ENCODE results near the gene SND1.
"Not testable (repeated sequence)": the region's sequence is repeated elsewhere in the genome, so short reads cannot be mapped to it uniquely, and the experiment has no call there.

The SND1 gene

DNA sequence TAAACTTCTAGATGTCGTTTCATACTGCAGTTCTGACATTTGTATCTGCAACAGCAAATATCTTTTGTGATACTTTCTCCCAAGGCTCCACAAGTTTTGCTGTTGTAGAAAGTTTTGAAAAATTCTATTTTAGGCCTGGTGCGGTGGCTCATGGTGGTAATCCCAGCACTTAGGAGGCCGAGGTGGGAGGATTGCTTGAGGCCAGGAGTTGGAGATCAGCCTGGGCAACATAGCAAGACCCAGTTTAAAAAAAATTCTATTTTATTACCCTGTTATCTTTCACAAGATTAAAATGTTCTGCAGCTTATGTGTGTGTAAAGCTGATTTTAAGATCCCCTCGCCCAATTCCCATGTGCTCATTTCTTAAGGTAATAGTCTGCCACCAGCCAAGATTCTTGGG, 1.4 kb downstream of the SND1 start:
- no peak for DNase-seq

DNA sequence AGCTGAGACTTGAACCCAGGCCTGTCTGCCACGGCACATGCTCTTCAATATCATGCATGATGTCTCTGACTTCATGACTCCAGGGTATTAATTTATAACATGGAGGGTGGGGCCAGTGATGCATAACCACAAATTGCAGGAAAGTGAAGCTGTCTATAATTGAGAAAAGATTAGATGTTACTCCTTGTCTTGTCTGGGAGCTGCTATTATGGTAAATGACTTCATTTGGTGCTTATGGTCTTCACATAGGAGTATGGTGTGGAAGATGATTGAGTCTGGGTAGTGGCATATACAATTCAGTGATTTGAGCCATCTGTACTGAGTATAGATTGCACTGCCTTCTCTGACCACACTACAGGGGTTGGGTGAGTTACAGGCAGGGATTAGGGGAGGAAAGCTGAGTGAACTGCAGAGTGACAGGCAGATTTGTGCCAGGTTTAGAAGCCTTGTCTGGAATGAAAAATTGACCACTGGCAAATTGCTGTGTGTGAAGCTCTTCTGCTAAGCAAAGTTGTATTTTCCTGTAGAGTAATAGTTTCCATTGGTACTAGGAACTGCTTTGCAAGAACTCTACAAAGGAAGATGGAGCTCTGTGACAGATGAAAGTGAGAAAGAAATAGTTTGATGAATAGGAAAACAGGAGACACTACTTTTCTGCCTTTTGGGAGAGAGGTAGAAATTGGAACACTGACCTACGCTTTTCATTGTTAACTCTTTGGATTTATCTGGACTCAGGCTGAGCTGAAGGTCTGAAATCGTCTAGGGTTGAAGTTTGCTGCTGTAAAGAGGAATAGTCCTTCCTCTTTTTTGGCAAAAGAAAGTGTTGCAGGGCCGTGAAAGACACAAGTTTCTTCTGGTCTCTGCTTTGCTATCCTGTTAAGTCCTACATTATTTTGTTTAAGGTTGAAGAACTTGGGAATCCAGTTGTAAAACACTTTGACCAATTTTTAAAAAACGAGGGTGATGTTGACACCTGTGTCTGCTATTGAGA, 2.7 kb downstream of the SND1 start:
- DNase-seq, result no peak

DNA sequence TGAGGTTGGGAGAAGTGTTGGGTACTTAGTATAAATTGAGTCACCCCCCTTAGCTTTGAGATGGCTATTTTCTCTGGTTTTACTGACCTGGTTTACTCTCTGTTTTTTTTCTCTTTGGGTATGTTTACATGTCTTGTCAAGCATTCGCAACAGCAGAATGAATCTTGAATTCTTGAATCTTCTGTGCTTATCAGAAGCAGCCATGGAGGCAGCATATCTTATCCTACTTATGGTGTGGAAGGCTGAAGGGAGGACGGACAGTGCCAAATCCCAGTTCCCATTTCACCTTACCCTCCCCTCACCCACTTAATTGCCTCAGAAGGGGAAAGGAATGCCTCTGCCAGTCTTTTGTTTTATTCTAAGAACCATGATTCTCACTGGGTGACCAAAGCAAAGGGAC, 3.7 kb downstream of the SND1 start:
- DNase-seq, result no peak

DNA sequence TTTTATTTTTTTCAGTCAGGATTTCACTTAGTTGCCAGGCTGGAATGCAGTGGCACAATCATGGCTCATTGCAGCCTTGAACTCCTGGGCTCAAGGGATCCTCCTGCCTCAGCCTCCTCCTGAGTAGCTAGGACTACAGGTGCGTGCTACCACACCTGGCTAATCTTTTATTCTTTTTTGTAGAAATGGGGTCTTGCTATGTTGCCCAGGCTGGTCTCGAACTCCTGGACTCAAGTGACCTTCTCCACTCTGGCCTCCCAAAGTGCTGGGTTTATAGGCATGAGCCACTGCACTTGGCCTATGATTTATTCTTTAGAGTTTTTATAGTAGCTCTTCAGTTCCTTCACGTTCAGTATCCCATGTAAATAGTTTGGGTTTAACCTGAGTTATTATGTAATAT, 5.5 kb downstream of the SND1 start:
- no peak for DNase-seq

DNA sequence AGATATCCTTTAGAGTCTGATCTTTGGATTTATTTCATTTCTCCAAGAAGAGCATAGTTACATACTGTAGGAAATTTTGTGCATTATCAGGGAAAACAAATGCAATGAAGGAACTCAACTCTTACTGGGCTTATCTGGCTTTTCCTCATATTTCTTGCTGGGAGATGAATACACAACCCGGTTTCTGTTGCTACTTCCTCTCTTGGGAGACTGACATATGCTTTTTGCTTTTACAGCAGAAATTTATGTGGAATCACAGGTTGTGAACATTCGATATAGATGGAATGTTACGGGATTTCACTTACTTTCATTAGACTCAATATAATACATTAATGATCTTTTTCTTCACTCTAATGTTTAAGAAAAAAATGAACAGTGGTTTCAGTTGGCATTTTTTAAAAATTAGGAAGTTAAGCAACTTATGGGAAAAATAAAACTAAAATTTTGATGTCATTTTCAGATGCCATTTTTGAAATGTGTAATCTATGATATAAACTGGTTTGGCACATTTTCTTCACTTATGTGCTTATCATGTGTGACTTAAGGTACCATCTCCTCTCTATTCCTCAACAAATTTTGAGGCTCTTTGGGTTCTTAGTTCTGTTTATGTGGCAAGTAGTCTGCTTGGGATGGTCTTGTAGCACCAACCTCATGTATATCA, 7.1 kb downstream of the SND1 start:
- DNase-seq, result no peak

DNA sequence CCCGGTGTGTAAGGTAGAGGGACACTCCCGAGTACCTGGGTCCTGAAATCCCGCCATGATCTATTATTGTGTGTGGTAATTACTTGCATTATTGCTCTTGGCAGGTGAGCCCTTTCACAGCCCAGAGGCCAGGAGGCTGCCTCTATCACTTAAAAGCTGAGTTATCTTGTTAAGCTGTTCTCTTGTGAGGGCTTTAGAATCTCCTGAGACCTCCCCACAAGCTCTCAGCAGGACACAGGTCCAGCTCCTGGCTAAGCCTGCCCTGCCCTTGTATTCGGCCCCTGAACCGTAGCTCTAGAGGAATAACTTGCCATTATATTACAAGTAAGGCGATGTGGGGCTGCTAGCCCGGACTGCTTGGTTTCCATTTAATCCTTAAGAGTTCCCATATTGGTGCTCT, 13.9 kb downstream of the SND1 start:
- DNase-seq, result no peak

DNA sequence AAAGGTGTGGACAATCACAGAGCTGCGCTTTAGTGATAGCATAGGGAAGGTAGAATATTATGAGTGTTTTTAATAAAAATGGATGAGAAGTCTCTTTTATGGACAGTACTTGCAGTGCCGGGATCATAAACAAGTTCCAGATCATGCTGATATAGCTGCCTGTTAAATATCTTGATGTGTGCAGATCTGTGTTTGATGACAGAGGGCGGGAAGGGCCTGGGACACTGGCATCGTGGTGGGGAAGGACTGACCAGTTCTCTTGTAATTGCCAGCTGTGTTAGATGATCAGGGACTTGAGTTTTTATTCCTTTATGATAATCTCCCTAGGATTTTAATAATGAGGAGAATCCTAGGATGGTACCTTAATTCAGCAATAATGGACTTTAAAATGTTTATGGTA, 14.6 kb downstream of the SND1 start:
- DNase-seq, result no peak

DNA sequence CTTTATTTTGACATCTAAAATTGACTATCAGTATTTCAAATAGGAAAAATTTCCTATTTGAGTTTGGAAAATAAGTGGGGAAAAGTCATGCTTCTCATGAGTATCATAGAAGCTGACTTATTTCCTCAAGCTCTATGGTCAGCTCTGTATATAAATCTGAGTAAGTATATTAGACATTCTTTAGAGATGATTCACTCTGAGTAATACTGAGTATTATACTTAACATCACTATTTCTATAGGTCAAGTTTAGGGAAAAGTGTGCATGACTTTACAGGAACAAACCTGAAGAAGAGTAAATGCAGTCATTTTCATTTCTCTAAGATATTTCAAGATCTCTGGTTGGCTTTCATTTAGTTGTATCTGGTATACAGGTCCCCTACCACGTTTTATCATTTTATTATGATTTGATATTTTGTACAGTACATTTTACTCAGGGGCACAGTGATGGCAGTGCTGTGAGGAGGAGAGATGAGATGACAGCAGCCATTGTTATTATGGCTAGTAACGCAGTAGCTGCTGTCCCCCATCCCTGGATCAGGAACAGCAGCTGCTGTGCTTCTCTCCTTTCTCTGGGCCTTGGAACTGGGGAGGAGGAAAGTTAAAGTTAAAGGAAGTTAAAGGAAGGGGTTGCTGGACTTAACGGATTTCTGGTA, 15.2 kb downstream of the SND1 start:
- no peak for DNase-seq

DNA sequence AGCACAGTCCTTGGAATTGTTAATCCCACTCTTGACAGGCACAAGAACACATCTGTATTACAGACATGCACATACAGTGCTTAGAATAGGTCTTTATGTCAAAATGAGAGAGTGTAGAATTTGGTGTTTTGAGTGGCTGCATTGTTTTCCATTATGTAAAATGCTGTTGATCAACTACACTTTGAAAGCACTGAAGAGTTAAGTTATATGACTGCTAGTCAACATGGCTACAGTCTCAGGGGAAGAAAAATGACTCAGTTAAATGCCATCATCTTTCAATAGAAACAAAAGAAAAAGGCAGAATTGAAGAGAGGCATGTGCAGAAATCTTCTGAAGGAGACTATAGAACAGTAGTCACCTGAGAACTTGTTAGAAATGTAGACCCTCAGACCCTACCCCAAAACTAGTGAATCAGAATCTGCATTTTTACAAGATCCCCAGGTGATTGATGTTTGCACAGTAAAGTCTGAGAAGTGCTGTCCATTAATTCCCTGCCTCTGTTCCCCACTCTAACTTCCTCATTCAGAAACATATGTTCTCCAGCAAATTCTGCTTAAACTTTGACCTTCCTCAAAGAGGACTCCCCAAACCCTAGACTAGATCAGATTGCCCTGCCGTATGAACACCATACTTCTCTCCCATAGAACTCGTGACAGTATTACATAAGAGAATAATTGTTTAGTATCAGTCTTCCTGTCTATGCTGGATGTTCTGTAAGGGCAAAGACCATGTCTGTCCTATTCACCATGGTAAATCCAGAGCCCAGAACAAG, 16.0 kb downstream of the SND1 start:
- DNase-seq, result no peak

DNA sequence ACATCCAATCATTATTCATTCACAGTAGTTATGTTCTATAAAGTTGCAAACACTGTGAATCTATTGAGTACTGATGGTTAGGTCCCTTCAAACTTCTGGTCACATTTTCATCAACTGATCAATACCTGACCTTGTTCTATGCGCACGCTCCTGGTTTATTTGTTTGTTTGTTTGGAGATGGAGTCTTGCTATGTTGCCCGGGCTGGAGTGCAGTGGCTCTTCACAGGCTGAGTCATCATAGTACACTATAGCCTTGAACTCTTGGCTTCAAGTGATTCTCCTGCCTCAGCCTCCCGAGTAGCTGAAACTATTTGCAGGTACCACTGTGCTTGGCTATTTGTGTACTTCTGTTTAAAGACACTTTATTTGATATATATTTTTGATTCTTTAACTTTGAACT, 19.3 kb downstream of the SND1 start:
- no peak for DNase-seq

DNA sequence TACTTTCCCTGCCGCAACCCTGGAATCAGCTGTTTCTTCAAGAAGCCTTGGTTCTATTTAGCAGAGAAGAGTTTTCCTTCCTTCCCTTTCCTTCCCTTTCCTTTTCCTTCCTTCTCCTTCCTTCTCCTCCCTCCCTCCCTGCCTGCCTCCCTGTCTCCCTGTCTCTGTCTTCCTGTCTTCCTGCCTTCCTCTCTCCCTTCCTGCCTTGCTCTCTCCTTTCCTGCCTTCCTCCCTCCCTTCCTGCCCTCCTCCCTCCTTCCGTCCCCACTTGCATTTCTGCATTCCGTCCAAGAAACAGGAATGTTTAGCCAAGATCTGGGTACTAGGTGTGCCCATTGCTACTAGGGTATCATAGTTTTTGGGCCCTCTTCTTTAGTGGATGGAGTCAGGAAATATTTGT, 21.9 kb downstream of the SND1 start:
- DNase-seq, result no peak

DNA sequence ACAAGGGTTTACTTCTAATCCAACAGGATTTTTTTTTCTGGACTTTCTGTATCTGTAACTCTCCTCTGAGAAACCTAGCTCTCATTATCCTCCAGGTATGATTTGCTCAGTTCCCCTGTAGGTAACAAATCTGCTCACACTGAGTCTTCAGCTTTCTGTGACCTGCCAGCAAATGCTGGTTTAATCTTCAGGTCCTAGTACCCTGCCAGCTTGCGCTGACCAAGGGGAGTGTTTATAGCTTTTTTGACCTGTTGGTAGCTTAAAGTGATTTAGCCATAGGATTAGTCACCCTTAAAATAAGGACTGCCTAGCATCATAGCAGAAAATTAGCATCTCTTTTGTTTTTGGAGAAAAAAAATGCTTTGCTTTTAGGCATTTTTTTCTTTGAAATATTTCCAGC, 22.4 kb downstream of the SND1 start:
- no peak for DNase-seq

DNA sequence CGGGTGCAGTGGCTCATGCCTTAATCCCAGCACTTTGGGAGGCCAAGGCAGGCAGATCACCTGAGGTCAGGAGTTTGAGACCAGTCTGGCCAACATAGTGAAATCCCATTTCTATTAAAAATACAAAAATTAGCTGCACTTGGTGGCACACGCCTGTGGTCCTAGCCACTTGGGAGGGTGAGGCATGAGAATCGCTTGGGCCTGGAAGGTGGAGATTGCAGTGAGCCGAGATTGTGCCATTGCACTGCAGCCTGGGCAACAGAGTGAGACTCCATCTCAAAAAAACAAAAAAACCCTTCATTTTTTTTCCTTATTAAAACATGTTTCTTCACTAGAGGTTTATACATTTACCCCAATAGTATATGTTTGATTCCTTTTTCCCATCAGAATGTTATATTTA, 22.9 kb downstream of the SND1 start:
- DNase-seq, result not testable (repeated sequence)

DNA sequence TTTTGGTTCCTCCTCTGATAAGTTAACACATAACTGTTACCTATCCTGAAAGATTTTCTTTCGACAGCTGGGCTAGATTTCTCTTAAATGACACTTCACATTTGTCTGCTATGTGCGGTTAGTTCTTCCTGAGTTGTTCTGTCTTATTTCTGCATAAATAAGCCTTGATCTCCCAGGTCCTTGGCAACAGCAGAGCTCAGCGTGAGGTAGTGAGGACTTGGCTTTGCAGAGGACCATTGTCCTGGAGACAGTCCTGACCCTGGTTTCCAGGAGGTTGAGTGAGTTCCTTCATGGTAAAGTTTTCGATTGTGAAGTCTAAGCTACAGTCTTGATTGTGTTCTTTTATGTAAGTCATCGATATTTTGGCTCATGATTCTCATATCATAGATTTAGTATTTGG, 23.7 kb downstream of the SND1 start:
- no peak for DNase-seq

DNA sequence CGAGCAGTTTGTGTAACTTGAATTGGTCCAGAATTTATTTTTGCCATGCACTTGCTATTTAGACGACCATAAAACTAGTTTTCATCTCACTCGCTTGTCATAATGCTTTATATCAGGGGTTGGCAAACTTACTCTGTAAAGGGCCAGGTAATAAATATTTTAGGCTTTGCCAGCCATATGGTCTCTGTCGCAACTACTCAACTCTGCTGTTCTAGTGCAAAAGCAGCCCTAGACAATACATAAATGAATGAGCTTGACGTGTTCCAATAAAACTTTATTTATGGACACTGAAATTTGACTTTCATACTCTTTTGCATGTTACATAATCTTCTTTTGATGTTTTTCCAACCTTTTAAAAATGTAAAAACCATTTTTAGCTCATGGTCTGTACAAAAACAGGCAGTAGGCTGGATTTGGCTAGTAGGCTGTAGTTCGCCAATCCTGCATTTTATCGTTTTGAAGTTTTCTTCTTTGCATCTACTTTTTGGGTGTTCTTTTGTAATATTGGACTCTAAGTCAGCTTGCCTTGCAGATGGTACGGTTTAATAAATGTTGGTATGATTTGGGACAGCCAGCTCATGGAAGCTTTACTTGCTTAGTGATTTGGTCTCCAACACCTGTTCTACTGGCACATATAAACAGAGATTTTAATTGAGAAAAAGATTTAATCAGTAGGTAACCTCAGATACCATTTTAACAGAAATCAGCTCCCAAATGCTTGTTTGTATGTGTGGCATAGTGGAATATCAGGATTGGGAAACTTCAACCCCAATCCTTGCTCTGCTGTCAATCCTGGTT, 25.6 kb downstream of the SND1 start:
- DNase-seq, result no peak

DNA sequence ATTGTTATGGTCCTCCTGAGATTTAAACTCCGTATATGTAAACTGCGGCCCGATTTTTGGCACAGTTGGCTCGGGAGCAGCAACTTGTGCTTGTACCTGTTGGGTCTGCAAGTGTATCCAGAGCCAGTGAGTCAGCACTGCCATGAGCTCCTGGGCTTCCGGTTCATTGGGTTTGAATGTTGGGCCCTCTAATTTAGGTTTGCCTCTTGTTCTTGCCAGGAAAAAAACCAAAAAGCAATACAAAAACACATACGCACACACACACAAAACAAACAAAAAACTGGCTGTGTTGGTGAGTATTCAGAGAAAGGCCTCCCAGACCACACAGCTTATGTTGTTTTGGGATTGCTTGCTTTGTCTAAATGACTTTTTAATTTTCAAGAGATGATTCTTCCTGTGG, 26.3 kb downstream of the SND1 start:
- no peak for DNase-seq

DNA sequence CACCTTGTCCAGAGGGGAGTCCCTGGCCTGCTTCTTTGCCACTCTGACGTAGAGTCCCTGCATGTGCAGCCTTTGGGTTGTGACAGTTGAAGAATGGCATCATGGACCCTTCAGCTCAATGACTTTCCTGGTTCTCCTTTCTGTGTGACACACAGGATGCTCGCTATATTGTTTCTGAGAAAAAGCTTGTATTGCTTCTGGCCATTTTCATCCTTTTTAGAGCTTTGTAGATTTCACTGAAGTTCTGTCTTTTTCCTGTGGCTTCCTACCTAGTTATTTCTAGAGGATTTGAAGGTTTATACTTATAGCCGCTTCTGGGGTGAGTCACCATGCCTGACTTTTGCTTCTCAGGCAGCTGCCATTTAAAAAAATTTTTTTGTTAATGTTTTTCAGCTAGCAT, 27.0 kb downstream of the SND1 start:
- no peak for DNase-seq

DNA sequence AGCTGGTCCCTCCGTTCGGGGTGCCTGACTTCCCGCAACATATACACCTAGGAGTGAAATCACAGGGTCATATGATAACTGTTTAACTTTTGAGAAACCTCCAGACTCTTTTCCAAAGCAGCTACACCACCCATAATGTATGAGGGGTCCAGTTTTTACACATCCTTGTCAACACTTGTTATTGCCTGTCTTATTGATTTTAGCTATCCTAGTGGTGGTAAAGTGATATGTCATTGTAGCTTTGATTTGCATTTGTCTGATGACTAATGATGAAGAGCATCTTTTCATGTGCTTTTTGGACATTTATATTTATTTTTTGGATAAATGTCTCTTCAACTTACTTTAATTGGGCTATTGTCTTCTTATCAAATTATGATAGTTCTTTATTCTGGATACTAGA, 29.0 kb downstream of the SND1 start:
- DNase-seq, result no peak

DNA sequence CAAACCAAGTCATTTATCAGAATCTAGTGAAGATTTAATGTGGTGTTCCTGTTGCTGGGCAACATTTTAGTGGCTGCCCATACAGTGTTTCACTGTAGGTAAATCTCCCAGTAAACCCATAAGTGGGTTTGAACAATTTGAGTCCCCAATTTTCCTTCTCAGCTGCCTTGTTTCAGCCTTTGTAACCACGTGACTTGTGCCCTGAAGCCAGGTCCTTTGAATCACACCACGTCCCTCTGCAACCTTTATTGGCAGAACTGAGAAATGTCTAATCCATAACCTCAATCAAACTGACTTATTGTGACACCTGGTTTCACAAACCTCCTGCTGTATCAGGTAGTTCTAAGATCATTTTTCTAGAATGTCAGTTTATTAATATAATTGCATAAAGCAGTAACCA, 30.1 kb downstream of the SND1 start:
- DNase-seq, result no peak

DNA sequence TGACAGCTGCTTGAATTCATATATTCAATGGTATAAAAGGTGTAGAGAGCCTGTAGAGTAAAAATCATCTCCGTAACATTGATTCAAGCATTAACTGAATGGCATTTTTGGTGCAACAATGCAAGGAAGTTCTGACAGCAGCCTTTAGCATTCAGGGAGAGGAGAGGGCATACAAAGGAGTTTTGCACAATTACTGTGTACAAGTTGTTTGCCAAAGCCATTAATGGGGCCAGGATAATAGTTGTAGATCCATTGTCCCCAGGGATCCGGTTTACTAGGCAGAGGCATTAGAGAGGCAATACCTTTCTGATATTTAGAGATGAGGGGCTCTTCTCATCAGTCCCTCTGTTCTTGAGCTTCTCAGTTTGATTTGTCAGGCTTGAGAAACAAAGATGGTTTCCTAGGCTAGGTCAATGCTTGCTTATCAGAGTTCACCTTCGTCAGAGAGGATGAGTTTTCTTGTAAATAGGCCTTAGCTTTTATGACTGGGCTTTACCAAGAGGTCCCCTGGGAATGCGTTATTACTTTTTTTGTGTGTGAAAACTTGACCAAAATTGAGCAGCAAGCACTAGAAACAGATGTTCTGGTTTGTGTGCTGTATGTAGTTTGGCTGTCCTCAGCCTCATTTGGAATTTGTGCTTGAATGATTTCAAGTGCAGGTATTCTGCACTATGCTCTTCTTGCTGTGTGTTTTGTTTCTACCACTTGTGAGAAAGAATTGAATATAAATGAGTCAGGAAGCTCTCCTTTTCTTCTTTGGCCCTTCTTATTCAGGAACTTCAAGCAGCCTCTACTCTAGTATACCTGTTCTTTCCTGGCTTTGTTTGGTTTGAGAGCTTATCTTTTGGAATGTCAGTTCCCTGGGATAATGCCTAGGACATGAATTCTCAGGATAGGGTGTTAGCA, 32.0 kb downstream of the SND1 start:
- no peak for DNase-seq

DNA sequence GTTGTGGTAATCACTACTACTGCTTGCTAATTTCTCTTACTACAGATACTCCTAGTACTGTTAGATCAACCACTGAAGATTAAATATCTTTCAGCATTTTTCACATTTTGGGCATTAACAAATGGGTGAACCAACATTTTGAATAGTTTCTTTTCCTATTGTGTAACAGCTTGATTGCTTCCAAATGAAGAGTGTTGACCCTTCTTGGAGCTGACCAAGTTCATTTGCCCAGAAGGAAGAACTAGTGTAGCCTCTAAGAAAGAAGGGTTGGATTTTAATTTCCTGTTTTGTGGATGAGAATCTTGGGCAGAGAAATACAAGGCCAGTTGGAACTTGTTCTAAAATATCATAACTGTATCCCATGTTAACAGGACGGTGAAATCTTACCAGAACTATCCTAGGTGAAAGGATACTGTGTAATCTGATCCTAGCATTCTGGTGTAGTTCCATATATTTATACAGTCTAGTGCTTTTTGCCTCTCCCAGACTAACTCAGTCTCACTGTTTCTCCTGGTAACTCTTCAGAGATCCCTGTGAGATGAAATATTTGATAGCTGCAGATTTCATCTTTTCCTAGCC, 37.3 kb downstream of the SND1 start:
- DNase-seq, result no peak
